Posterior vena cava (tissue), 2 donors: ENCODE data around the gene UBE2J2. TPM values are rescaled to one million over a fixed set of nuclear protein-coding genes. Genes with fewer than 3 reads are reported as not detected.

Experiments
- DNase-seq: peaks from one replicate; pipeline ENCODE4 v3.0.0-alpha.2; 2020; ENCODE audit warnings: low spot score
- intact Hi-C, 2 donors: fragments of 100-400 bp; cut with DNase I; formaldehyde crosslinking; loops; one replicate each; pipeline versions ENCODE4 v1.14.1 to v1.14.2; 2022 to 2023
- microRNA-seq, 2 donors: library from miRNA; unstranded; fragments of <30 nt; microRNA quantifications; one replicate each; pipeline ENCODE4 v1.2.0, GENCODE V29; 2020 to 2021; ENCODE audit warnings: borderline microRNAs expressed in 2 of 2
- total RNA-seq, 2 donors: library from RNA; stranded (reverse); fragmentation: NEBNext Ultra II Directional; extraction: Animal tissue kit (Norgen Biotek cat#: 25700); gene quantifications; one replicate each; pipeline ENCODE4 v1.2.1, GENCODE V29; 2021
- donor health status: DM: yes; HTN: yes; CAD: no.
- donor health status: DM: yes; HTN: yes; CAD: no.

The UBE2J2 gene
- total RNA-seq, 2 donors from 2014 or later: 29.0 to 32.0 TPM

DNA sequence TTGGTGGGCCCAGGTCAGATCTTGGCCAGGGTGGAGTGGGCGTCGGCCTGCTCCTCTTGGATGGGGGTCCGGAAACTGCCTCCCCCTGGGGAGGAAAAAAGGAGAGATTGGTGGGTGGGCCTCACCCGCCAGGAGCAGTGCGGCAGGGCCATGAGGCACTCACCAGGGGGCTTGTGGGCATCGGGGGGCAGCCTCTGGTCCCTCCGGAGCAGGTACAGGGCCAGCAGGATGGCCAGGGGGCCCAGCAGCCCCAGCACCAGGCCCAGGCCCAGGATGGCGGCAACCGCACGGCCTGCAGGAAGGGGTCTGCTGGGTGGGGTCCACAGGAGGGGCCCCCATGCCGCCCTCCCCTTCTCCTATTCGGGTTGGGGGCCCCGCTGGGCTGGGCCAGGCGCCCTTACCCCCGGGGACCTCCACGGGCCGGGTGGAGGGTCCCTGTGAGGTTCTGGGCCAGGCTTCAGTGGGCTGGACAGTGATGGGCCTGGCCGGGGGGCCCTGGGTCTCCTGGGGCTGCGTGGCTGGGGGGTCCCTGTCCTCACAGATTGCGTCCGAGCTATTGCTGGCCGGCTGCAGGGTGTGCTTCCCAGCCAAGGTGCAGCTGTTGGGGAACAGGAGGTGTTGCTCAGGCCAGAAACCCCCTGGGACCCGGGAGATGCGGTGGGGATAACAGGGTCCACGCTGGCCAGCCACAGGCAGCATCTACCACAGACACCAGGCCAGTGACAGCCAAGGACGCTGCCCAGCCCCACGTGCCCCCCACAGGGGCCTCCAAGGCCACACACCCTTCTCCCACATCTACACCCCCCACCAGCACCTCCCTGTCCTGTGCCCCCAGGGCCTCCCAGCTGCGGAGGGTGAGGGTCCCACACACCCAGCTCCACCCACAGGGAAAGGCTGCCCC is 61.9 kb downstream of the UBE2J2 start:
- no peak for DNase-seq
- intact Hi-C loops: no loop called here

GRCh38 chr1:1210726-1211540 is 62.7 kb downstream of the UBE2J2 start:
- peak; percentile 62 for DNase-seq
- intact Hi-C loops: no loop called here

DNA sequence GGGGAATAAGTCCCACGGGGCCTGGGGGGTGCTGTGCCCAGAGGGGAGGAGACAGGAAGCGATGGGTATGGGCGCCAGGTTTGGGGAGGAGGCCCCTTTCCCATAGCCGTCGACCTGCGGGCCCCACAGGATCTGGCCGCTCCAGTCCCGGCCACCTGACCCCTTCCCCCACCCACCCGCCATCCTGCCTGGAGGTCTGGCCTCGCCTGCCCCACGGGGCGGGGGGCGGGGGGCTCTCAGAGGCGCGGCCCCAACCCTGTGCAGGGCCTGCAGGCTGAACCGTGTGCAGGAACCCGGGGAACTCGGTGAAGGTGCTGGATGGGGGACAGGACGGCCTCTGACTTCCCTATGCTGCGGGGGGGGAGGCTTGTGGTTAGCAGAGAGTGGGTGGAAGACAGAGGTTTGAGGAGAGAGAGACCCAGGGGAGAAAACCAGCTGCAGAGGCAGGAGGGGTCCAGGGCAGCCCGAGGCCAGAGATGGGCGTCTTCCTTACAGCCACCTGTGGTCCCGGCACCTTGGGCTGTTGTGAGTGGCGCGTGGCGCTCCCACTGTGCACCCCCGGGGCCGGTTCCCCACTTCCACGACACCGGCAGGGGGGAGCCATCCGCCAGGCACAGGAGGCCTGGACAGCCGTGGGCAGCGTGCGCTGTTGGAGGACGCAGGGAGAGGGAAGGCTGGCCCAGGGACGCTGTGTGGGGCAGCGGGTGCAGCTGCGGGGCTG is 64.8 kb downstream of the UBE2J2 start:
- DNase-seq: peak; percentile 80
- intact Hi-C loops: no loop called here

DNA sequence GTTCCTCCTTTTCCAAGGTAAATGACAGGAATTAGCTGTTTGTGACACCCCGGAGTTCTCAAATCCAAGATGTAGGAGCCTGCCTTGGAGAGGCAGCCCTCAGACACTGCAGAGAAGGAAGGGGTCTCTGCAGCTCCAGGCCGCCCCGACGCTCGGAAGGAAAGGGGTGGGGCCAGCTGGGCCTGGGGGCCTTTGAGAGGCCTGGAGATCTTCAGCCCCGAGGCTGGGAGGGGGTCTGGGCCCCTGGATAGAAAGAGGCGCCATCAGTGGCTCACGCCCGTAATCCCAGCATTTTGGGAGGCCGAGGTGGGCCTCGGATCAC is 66.1 kb downstream of the UBE2J2 start:
- DNase-seq: peak; percentile 69
- intact Hi-C loops: no loop called here

- intact Hi-C loops: no loop called here
- DNase-seq: peak; percentile 67
These were observed 66.6 kb downstream of the UBE2J2 start for GRCh38 chr1:1206966-1207531.

DNA sequence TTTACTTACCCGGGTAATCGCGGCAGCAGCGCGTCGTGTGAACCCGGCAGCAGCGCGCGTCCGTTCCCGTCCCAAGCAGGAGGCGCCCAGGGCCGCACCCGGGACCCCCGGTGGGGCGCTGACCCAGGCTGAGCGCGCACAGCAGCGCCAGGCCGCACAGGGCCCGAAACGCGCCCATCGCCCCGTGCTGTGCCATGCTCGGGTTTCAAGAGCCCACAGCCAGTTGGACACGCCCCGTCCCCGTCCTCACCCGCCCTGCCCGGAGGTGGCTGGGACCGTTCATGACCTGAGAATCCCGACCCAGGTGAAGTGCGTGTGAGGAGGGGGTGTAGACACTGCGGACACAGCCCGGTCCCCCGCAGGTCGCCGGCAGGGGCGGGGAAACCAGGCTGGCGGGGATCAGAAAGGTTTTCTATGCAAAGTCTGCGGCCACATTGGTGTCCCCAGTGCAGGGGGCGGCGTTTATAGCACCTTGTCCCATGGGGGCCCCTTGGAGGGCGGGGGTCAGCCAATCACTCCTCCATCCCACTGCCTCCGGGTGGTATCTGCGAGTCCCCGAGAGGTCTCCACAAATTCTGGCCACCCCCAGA is 67.2 kb downstream of the UBE2J2 start, which contains the start of gene TNFRSF18:
Gene TNFRSF18 (minus strand): TSS at position 217 of the 590 bp plus-strand sequence. CDS start 21 bp downstream, at position 196.
- intact Hi-C loops: no loop called here
- DNase-seq: no peak

GRCh38 chr1:1205769-1206375 is 67.8 kb downstream of the UBE2J2 start:
- no peak for DNase-seq
- intact Hi-C loops: no loop called here

DNA sequence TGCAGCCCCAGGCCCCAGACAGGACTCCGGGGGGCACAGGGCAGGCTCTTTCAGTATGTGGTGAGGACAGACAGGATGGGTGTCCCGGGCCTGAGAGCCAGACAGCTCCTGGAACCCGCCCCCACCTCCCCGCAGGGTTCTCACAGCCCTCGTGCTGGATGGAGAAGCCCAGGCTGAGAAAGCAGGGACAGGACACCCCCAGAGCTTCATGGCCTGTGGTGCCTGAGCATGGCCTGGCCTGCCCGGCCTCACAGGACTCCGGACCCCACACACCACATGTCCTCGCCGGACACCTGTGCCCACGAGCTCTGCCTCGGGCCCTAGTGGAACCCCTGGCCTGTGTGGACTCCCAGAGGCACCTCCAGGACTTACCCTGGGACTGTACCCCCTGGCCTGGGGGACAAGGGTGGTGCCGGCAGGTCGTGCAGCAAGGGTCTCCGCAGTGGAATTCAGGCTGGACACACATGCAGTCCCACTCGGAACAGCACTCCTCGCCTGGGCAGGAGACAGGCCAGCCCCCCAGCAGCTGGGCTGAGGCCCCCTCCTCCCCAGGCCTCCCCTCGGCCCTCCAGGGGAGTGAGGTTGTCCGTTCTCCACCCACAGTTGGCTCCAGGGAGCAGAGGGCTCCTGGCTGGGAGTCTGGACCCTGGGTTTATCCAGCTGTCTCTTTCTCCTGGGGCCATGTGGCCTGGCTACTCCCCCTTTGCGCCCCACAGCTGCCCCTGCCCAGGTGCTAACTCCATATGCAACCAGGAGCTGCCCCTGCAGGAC is 68.5 kb downstream of the UBE2J2 start:
- intact Hi-C loops: no loop called here
- no peak for DNase-seq

DNA sequence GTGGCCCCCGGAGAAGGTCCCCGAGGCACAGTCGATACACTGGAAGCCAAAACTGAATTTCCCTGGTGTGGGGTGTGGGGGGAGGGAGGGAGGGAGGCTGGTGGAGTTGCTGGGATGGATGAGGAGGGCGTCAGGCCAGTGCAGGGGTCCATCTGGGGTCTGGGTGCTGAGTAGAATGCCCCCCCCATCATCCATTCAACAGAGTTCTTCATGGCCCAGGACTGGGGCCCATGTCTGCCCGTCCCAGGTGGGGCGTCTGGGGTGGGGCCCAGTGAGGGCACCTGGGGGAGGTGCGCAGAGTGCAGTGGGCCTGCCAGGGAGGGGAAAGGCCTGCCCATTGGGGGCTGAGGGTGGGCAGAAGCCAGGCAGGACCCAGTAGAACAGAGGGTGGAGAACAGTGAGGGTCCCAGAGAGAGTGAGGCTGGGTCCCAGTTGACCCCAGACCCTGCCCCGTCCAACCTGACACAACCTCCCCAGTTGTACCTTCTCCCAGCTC is 69.2 kb downstream of the UBE2J2 start:
- DNase-seq: no peak
- intact Hi-C loops: no loop called here

Small RNA genes lying within 50 kb of the gene (microRNA-seq; reads per million reads assigned to microRNA genes)
- gene MIR6726: 0.65 to 1.6 reads per million in 2 donors
- 0 to 0.26 reads per million in 2 donors for gene MIR6727

Other genes starting within 250 kb of the UBE2J2 start
- not detected for gene RNF223, start 199.5 kb downstream of the UBE2J2 start, total RNA-seq
- gene C1orf159, start 157.8 kb downstream of the UBE2J2 start, total RNA-seq: 1 to 10 TPM; 6.7 to 7.4 TPM
- gene TTLL10, start 100.0 kb downstream of the UBE2J2 start, total RNA-seq: under 1 TPM in 1 of 2 donors, not detected in 1; 0.19 TPM
- gene TNFRSF18, start 67.3 kb downstream of the UBE2J2 start, total RNA-seq: under 1 TPM; 0.33 to 0.93 TPM
- 1 to 10 TPM; 2.0 to 2.8 TPM for gene TNFRSF4, start 59.7 kb downstream of the UBE2J2 start, total RNA-seq
- gene SDF4, start 41.9 kb downstream of the UBE2J2 start, total RNA-seq: 100 to 1,000 TPM; 121 to 151 TPM
- 10 to 100 TPM in 1 of 2 donors, 1 to 10 TPM in 1; 9.9 to 10.3 TPM for gene B3GALT6, start 41.6 kb downstream of the UBE2J2 start, total RNA-seq
- gene C1QTNF12, start 27.1 kb downstream of the UBE2J2 start, total RNA-seq: 1 to 10 TPM; 1.9 to 4.1 TPM
- gene SCNN1D, start 6.6 kb upstream of the UBE2J2 start, total RNA-seq: 1 to 10 TPM; 1.8 to 6.1 TPM
- 10 to 100 TPM; 40.9 to 50.9 TPM for gene ACAP3, start 34.1 kb upstream of the UBE2J2 start, total RNA-seq
- gene PUSL1, start 34.7 kb upstream of the UBE2J2 start, total RNA-seq: 10 to 100 TPM in 1 of 2 donors, 1 to 10 TPM in 1; 8.3 to 10.5 TPM
- 10 to 100 TPM; 61.8 to 65.6 TPM for gene INTS11, start 50.8 kb upstream of the UBE2J2 start, total RNA-seq
- gene CPTP, start 50.9 kb upstream of the UBE2J2 start, total RNA-seq: 10 to 100 TPM; 11.6 to 14.1 TPM
- under 1 TPM in 1 of 2 donors, not detected in 1; 0.09 TPM for gene TAS1R3, start 57.4 kb upstream of the UBE2J2 start, total RNA-seq
- gene DVL1, start 75.6 kb upstream of the UBE2J2 start, total RNA-seq: 10 to 100 TPM; 45.9 to 61.9 TPM
- gene MXRA8, start 84.7 kb upstream of the UBE2J2 start, total RNA-seq: 100 to 1,000 TPM; 104 to 174 TPM
- gene AURKAIP1, start 101.4 kb upstream of the UBE2J2 start, total RNA-seq: 10 to 100 TPM; 70.9 to 78.8 TPM
- 100 to 1,000 TPM; 102 to 109 TPM for gene CCNL2, start 125.5 kb upstream of the UBE2J2 start, total RNA-seq
- 10 to 100 TPM; 69.7 to 75.0 TPM for gene MRPL20, start 133.4 kb upstream of the UBE2J2 start, total RNA-seq
- 1 to 10 TPM; 2.4 to 7.4 TPM for gene ANKRD65, start 147.4 kb upstream of the UBE2J2 start, total RNA-seq
- gene VWA1, start 161.8 kb upstream of the UBE2J2 start, total RNA-seq: 10 to 100 TPM; 59.8 to 67.7 TPM
- gene ATAD3C, start 175.8 kb upstream of the UBE2J2 start, total RNA-seq: under 1 TPM; 0.14 to 0.83 TPM
- 10 to 100 TPM in 1 of 2 donors, 1 to 10 TPM in 1; 8.5 to 13.1 TPM for gene ATAD3B, start 197.9 kb upstream of the UBE2J2 start, total RNA-seq
- 10 to 100 TPM; 12.2 to 14.2 TPM for gene ATAD3A, start 238.3 kb upstream of the UBE2J2 start, total RNA-seq